Measurements from ENCODE around the gene PCDHA9.

DNA sequence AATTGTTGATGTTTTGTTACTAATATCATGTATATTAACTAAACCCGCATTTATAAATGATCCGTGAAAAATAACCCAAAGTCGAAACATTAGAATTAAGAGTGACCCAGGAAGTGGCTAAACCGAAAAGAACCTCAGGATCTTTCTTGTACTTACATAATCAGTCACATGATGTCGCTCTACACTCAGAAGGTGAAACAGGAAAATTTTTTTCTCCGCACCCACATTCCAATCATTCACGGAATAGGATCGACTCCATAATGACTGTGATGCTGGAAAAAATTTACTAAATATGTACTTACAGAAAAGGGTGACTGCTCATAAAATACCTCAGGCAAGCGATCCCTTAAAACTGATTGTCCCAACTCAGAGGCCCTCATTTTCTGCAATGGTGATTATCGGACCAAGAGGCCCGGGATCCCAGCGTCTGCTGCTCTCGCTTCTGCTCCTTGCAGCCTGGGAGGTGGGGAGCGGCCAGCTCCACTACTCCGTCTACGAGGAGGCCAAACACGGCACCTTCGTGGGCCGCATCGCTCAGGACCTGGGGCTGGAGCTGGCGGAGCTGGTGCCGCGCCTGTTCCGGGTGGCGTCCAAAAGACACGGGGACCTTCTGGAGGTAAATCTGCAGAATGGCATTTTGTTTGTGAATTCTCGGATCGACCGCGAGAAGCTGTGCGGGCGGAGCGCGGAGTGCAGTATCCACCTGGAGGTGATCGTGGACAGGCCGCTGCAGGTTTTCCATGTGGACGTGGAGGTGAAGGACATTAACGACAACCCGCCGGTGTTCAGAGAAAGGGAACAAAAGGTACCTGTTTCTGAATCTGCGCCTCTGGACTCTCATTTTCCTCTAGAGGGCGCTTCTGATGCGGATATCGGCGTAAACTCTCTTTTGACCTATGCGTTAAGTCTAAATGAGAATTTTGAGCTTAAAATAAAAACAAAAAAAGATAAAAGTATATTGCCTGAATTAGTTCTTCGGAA lies 27.2 kb downstream of the PCDHA9 start, which contains the start of gene PCDHA12:
- TF ChIP-seq EZH2 (IDR thresholded peaks at IDR 0.05), result no peak
- no peak for TF ChIP-seq POLR2AphosphoS5 (IDR thresholded peaks at IDR 0.05; ENCODE audit: borderline replicate concordance, low read depth, low read length)
- TF ChIP-seq FOXP2 (optimal IDR thresholded peaks at IDR 0.05; ENCODE audit: control extremely low read depth, extremely low read length, insufficient read depth), result no peak

All from SK-N-MC (cell line).